T-helper 17 cell (primary cell): ENCODE data around the gene IDH3G. TPM values are rescaled to one million over a fixed set of nuclear protein-coding genes. Genes with fewer than 3 reads are reported as not detected.
"Not testable (repeated sequence)": the region's sequence is repeated elsewhere in the genome, so short reads cannot be mapped to it uniquely, and the experiment has no call there.

Experiments used
- ATAC-seq: fragments of 150-1000 bp; cut with Tn5 transposase; 2 replicates; pipeline ENCODE4 v1.10.0; 2021; ENCODE audit warnings: mild to moderate bottlenecking, moderate library complexity
- DNase-seq, 3 donors: peaks; one replicate each; pipeline versions ENCODE4 v3.0.0 to v3.0.0-alpha.2; 2020 to 2021
- H3K9me3 ChIP-seq: one replicate; pipeline ENCODE4 v1.7.0; 2013; ENCODE audit warnings: low read length, mild to moderate bottlenecking; ENCODE audit not compliant: control insufficient read depth, poor library complexity, severe bottlenecking
- H3K27ac Mint-ChIP-seq: one replicate; pipeline ENCODE4 v1.8.0; 2022; ENCODE audit warnings: mild to moderate bottlenecking, moderate library complexity, mixed read lengths
- H3K27me3 Mint-ChIP-seq: one replicate; pipeline ENCODE4 v1.8.0; 2022; ENCODE audit warnings: mixed read lengths
- H3K36me3 Mint-ChIP-seq: one replicate; pipeline ENCODE4 v1.8.0; 2022; ENCODE audit warnings: low read depth, mixed read lengths
- H3K4me1 Mint-ChIP-seq: one replicate; pipeline ENCODE4 v1.8.0; 2022; ENCODE audit warnings: mild to moderate bottlenecking, mixed read lengths
- H3K4me3 Mint-ChIP-seq: one replicate; pipeline ENCODE4 v1.8.0; 2022; ENCODE audit warnings: mild to moderate bottlenecking, moderate library complexity, mixed read lengths
- total RNA-seq, 4 donors: library from RNA in 2 of 4; stranded (reverse) in 2 of 4; gene quantifications; one replicate each; pipeline ENCODE4 v1.2.3 and lab custom pipeline; 2022 to 2026

IDH3G gene
- total RNA-seq, 2 donors from 2014 or later, result 46.4 to 52.4 TPM

- Mint-ChIP-seq H3K4me1 (peaks cover 34% of the 10 kb centered on the region), H3K4me3 (no peak overlapping the region), H3K27me3 (no peaks in the 10 kb centered on the region), H3K27ac (no peak overlapping the region), H3K36me3 (no peaks in the 10 kb centered on the region)
- H3K9me3 ChIP-seq, result no peaks in the 10 kb centered on the region
- ATAC-seq (no peak), DNase-seq (no peak)
These were observed 30.2 kb upstream of the IDH3G start for GRCh38 chrX:153824348-153824747.

- ATAC-seq (no peak), DNase-seq (no peak)
- H3K9me3 ChIP-seq, result no peaks in the 10 kb centered on the region
- Mint-ChIP-seq H3K4me1 (peaks cover 28% of the 10 kb centered on the region), H3K27me3 (no peaks in the 10 kb centered on the region), H3K36me3 (no peaks in the 10 kb centered on the region), H3K4me3 (peak overlapping the region; percentile 59), H3K27ac (no peak overlapping the region)
These were observed 26.9 kb upstream of the IDH3G start for GRCh38 chrX:153821066-153821465.

- H3K27ac Mint-ChIP-seq, result no peak overlapping the region
- peaks cover 26% of the 10 kb centered on the region for H3K4me1 Mint-ChIP-seq
- H3K36me3 Mint-ChIP-seq, result no peaks in the 10 kb centered on the region
- H3K27me3 Mint-ChIP-seq, result no peaks in the 10 kb centered on the region
- DNase-seq, result no peak
- H3K9me3 ChIP-seq, result no peaks in the 10 kb centered on the region
- no peak for ATAC-seq
- H3K4me3 Mint-ChIP-seq, result peak overlapping the region; percentile 59
These were observed 26.4 kb upstream of the IDH3G start for GRCh38 chrX:153820601-153821000.

- no peaks in the 10 kb centered on the region for H3K9me3 ChIP-seq
- Mint-ChIP-seq H3K36me3 (no peaks in the 10 kb centered on the region), H3K4me1 (peaks cover 33% of the 10 kb centered on the region), H3K27me3 (no peaks in the 10 kb centered on the region), H3K27ac (no peak overlapping the region), H3K4me3 (peak overlapping the region; percentile 31)
- DNase-seq (no peak), ATAC-seq (no peak)
These were observed 25.3 kb upstream of the IDH3G start for GRCh38 chrX:153819384-153820040.

- DNase-seq, result peak; percentile 38 to 62 (median 61)
- peak overlapping the region; percentile 62 for H3K4me3 Mint-ChIP-seq
- peaks cover 33% of the 10 kb centered on the region for H3K4me1 Mint-ChIP-seq
- peak; percentile 72 for ATAC-seq
- no peak overlapping the region for H3K27ac Mint-ChIP-seq
- no peaks in the 10 kb centered on the region for H3K36me3 Mint-ChIP-seq
- no peaks in the 10 kb centered on the region for H3K9me3 ChIP-seq
- no peaks in the 10 kb centered on the region for H3K27me3 Mint-ChIP-seq
These were observed 24.6 kb upstream of the IDH3G start for GRCh38 chrX:153818571-153819383.

- Mint-ChIP-seq H3K4me3 (peak overlapping the region; percentile 59), H3K4me1 (peaks cover 32% of the 10 kb centered on the region)
- DNase-seq, H3K36me3 Mint-ChIP-seq, H3K27ac Mint-ChIP-seq, H3K9me3 ChIP-seq, H3K27me3 Mint-ChIP-seq, ATAC-seq: not testable (repeated sequence)
These were observed 23.9 kb upstream of the IDH3G start for GRCh38 chrX:153818064-153818463.

GRCh38 chrX:153816831-153817690 lies 22.9 kb upstream of the IDH3G start:
- ATAC-seq (peak; percentile 66), DNase-seq (no peak)
- no peaks in the 10 kb centered on the region for H3K9me3 ChIP-seq
- Mint-ChIP-seq H3K27ac (peak overlapping the region; percentile 65), H3K4me1 (peaks cover 27% of the 10 kb centered on the region), H3K4me3 (peak overlapping the region; percentile 86), H3K36me3 (peaks cover 2% of the 10 kb centered on the region), H3K27me3 (no peaks in the 10 kb centered on the region)

GRCh38 chrX:153814591-153815315 lies 20.6 kb upstream of the IDH3G start:
- H3K4me3 Mint-ChIP-seq, result no peak overlapping the region
- peaks cover 25% of the 10 kb centered on the region for H3K4me1 Mint-ChIP-seq
- no peaks in the 10 kb centered on the region for H3K9me3 ChIP-seq
- no peak overlapping the region for H3K27ac Mint-ChIP-seq
- ATAC-seq (no peak), DNase-seq (no peak)
- no peaks in the 10 kb centered on the region for H3K27me3 Mint-ChIP-seq
- H3K36me3 Mint-ChIP-seq, result peaks cover 2% of the 10 kb centered on the region

- peaks cover 2% of the 10 kb centered on the region for H3K36me3 Mint-ChIP-seq
- H3K9me3 ChIP-seq, result no peaks in the 10 kb centered on the region
- H3K4me1 Mint-ChIP-seq, result peaks cover 20% of the 10 kb centered on the region
- H3K27me3 Mint-ChIP-seq, result no peaks in the 10 kb centered on the region
- DNase-seq, result no peak
- no peak overlapping the region for H3K4me3 Mint-ChIP-seq
- H3K27ac Mint-ChIP-seq, result peak overlapping the region; percentile 57
- no peak for ATAC-seq
These were observed 19.0 kb upstream of the IDH3G start for GRCh38 chrX:153813161-153813560.

GRCh38 chrX:153812220-153812619 lies 18.0 kb upstream of the IDH3G start:
- Mint-ChIP-seq H3K4me3 (no peak overlapping the region), H3K27me3 (no peaks in the 10 kb centered on the region), H3K36me3 (peaks cover 2% of the 10 kb centered on the region), H3K27ac (no peak overlapping the region), H3K4me1 (peaks cover 22% of the 10 kb centered on the region)
- ATAC-seq (no peak), DNase-seq (no peak)
- no peaks in the 10 kb centered on the region for H3K9me3 ChIP-seq

GRCh38 chrX:153807976-153808375 lies 13.8 kb upstream of the IDH3G start:
- DNase-seq (no peak), ATAC-seq (no peak)
- Mint-ChIP-seq H3K4me3 (no peak overlapping the region), H3K27me3 (no peaks in the 10 kb centered on the region), H3K4me1 (peaks cover 6% of the 10 kb centered on the region), H3K36me3 (no peaks in the 10 kb centered on the region), H3K27ac (no peak overlapping the region)
- H3K9me3 ChIP-seq, result no peaks in the 10 kb centered on the region

- H3K4me1 Mint-ChIP-seq, result peaks cover 7% of the 10 kb centered on the region
- no peaks in the 10 kb centered on the region for H3K36me3 Mint-ChIP-seq
- ATAC-seq (no peak), DNase-seq (no peak)
- no peaks in the 10 kb centered on the region for H3K27me3 Mint-ChIP-seq
- H3K4me3 Mint-ChIP-seq, result no peak overlapping the region
- H3K27ac Mint-ChIP-seq, result no peak overlapping the region
- H3K9me3 ChIP-seq, result no peaks in the 10 kb centered on the region
These were observed 12.9 kb upstream of the IDH3G start for GRCh38 chrX:153806999-153807575.
